Stimulated activated naive CD8-positive, alpha-beta T cell treated with anti-CD3 and anti-CD28 coated beads, Interleukin-15, Interleukin-2, amounts not matched to agents 100 U/mL and 50 U/mL, for 24 hours (primary cell): Measurements from ENCODE around the gene COL23A1.

Source experiments
- ATAC-seq: fragments of 150-1000 bp; cut with Tn5 transposase; one replicate; pipeline ENCODE4 v1.10.0; 2021
- DNase-seq: peaks from one replicate; pipeline ENCODE4 v3.0.0; 2021

The COL23A1 gene

DNA sequence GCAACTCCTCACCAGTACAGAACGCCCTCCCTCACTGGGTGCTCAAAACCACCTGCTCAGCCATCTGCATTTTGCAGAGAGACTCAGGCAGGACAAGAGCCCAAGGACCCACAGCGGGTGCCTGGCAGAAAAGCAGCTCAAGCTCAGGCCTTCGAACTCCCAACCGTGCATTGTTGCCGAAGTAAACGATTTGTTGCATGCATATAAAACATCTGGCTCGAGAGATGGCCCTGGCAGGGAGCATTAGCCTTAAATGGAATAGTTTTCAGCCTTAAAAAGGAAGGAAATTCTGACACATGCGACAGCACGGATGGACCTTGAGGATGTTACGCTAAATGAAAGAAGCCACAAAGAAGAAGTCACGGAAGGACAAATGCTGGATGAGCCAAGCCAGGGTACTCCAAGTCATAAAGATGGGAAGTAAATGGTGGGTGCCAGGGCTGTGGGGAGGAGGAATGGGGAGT lies 197.2 kb downstream of the COL23A1 start:
- DNase-seq (no peak), ATAC-seq (no peak)

DNA sequence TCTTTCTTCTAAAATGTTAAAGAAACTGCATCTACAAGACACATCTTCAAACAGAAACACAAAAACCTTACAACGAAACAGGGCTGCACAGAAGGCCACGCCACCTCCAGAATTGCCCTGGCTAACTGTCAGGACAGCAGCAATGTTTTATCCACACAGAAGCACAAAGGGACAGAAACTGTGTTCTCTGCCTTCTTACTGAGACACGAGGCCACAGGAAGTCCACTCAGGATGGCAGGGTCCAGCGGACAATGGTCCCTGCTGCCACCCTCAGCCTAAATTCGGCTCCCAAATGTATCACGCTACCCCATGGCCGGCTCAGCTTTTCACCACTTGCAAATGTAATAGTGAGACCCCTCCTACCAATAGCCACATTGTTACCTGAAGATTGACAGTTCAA lies 197.8 kb downstream of the COL23A1 start:
- DNase-seq (no peak), ATAC-seq (no peak)

DNA sequence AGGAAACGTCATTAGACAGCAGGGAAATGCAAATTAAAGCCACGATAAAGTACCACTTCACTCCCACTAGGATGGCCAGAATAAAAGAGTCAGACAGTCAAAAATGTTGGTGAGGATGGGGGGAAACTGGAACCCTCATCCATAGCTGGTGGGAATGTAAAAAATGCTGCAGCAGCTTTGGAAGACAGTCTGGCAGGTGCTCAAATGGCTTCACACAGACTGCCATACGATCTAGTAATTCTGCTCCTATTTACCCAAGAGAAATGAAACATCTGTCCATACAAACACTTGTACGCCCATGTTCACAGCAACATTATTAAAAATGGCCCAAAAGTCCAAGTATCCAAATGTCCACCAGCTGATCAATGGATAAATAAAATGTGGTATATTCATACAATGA lies 198.7 kb downstream of the COL23A1 start:
- ATAC-seq (no peak), DNase-seq (no peak)

DNA sequence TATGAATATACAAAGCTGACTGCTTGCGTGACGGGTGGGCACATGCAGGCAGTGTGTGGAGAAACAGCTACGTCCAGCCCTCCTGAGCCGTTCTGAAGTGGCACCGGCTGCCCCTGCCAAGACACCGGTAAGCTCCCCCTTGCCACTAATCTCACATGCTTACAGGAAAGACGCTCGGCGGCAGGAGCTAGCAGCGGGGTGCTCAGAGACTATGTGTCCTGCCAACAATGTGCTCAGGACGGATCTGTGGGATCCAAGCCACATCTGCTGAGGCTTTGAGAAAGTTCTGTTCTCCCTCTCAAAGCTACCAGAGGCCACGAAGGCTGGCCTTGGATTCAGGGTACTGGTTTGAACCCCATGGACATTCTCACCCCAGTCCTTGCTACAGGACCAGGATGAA lies 200.4 kb downstream of the COL23A1 start:
- ATAC-seq: no peak
- DNase-seq: no peak

DNA sequence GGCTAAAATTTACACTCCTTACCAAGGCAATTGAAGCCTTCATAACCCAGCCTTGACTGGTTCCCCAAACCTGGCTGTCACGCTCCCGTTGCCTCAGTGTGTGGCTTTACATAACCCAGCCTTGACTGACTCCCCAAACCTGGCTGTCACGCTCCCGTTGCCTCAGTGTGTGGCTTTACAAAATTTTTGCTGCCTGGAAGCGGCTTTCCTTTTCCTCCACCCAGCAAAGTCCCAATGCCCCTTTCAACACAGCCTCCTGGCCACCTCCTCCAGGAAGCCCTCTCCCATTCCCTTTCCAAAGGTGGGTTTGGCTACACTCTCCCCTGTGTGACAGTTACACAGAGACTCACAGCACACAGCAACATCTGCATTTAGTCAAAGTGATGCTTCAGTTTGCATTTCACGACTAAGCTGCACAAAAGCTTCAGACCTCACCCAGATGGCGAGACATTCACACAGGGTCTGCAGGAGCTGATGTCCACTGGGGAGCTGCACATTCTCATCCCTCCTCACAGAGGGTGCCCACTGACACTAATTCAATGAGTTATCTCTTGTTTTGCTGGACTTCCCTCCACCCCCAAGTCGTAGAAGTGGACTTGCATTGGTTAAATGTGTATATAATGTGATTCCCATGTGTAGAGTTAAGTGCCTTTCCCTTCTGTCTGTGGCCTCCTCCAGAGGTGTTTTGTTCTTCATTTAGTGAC lies 201.0 kb downstream of the COL23A1 start:
- DNase-seq (no peak), ATAC-seq (no peak)

DNA sequence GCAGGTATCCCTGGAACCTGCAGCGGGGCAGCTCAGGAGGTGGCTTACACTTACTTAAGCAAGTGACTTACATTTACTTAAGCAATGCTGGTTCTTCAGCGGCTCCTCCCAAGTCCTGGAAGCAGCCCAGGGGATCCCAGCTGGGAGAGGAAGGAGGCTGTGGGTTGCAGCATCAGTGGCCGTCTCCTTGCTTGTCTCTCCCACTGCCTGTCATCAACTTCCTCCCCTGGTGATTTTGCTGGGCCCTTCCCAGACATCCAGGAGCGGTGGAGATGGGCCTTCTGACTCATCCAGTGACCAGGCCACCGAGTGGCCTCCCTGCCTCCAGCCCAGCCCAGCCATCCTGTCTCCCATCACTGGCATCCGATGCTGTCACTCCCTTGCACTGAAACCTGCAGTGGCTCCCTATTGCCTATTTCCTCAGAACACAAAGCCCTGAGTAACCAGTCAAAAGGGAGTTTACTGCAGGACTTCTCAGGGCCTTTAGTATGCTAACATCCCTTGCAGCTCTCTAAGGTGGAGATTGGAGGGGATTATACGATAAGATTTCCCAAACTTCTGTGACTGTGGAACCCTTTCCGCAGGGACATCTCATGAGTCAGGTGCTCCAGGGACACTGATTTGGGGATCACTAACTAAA lies 201.7 kb downstream of the COL23A1 start:
- DNase-seq (no peak), ATAC-seq (no peak)

DNA sequence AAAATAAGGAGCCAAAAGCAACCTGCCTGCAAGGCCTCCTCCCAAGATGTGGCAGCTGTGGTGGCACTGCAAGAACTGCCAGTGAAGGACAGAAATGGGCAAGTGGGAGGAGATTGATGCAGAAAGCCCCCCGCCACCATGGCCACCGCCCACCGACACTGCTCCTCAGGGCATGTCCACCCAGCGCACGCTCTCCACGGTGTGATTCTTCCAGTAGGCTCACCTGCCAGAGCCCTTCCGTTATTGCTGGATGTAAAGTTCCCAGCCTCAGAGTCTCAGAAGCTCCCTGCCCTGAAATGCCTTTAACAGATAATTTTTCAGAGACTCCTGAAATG lies 202.4 kb downstream of the COL23A1 start:
- ATAC-seq (no peak), DNase-seq (no peak)

DNA sequence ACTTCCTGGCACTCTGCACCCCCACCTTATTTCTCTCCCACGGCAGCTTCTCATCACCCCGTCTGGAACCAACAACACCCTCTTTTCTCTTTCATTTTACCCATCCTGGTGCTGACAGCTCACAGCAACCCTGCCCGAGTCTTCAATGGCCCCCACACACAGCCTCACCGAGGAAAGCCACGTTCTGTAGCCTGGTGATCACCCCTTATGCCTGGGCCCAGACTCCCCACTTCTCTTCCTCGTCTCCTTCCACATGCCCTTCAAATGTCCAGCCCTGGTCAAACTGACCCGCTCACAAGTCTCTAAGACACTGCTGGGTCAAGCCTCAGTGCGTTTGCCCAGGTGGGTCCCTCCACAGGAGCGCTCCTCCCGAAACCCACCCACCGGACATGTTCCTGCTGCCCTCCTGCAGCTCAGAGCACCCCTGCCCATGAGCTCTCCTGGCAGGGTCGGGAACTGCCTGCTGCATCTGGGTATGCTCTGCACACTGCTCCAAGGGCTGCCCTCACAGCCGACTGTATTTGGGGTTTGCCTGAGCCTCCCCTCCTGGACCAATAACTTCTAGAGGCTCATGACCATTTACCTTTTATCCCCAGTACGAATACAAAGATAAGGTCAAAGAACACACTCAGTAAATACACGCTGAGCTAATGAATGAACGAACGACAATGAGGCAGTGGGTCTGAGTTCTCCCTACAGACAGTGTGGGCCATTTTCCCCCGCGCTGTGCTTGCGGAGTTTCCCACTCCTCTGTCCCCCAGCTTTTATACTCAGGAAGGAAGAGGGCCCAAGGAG lies 202.9 kb downstream of the COL23A1 start:
- ATAC-seq (no peak), DNase-seq (no peak)

DNA sequence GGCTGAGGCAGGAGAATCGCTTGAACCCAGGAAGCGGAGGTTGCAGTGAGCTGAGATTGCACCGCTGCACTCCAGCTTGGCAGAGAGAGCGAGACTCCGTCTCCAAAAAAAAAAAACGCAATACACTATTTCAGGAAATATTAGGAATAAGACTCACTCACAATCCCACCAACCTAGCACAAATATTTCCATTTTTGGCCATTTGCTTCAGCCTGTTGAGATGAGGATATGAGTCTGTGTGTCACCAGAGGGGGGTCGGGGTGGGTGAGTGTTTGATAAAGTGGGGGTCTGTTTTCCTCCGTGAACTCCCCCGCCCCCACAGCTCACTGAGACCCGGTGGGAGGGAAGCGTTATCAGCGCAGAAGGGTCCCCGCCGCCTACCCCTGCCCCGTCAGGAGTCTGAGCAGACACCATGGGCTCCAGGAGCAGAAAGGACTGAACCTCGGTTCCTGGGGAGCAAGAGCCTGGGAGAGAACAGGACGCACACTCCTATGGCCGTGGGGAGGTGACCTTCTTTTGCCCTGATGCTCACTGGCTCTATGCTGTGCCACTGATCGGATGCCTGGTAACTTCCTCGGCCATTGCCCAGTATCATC lies 203.8 kb downstream of the COL23A1 start:
- DNase-seq (no peak), ATAC-seq (no peak)

DNA sequence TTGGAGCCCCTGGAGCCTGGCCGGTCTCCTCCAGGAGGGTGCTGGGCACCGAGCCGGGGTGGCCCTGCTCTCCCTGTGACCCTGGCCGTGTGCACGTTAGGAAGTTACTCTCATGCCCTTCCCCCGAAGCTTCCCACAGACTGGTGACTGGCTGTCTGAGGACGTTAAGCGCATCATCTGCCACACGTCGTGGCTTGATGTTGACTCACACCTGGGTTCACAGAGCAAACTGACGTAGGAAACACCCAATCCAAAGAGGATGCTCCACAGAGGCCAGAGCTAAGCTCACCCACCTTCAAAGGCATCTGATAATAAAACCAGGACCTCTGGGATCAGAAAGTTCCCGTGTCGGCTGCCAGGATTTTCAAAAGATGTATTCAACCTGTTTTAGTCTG lies 204.7 kb downstream of the COL23A1 start:
- DNase-seq (no peak), ATAC-seq (no peak)

DNA sequence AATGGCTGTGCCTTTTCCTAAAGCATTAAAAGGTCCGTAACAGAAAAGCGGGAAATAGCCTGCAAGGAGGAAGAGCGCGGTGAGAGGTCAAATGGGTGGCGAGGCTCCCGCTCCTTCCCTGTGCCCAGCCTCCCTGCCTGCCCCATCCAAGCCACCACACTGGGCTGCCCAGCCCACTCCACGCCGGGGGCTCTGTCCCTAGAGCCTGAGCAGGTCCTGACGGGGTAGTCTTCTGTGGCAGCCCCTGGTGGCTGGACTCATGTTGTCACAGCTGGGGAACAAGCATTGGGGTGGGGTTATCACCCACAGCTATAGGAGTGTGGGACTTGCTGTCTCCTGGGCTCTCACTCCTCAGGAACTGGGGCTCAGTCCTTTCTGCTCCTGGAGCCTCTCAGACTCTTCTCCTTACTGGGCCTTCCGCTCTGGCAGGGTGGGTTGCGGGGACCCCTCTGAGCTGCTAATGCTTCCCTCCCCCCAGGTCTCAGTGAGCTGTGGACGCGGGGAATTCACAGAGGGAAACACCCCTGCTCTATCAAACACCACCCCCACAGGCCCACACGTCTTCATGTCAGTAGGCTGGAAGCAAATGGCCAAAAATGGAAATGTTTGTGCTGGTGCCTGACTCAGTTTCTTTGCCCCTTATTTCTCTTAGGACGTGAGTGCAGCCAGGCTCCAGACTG lies 205.2 kb downstream of the COL23A1 start:
- DNase-seq (no peak), ATAC-seq (no peak)

DNA sequence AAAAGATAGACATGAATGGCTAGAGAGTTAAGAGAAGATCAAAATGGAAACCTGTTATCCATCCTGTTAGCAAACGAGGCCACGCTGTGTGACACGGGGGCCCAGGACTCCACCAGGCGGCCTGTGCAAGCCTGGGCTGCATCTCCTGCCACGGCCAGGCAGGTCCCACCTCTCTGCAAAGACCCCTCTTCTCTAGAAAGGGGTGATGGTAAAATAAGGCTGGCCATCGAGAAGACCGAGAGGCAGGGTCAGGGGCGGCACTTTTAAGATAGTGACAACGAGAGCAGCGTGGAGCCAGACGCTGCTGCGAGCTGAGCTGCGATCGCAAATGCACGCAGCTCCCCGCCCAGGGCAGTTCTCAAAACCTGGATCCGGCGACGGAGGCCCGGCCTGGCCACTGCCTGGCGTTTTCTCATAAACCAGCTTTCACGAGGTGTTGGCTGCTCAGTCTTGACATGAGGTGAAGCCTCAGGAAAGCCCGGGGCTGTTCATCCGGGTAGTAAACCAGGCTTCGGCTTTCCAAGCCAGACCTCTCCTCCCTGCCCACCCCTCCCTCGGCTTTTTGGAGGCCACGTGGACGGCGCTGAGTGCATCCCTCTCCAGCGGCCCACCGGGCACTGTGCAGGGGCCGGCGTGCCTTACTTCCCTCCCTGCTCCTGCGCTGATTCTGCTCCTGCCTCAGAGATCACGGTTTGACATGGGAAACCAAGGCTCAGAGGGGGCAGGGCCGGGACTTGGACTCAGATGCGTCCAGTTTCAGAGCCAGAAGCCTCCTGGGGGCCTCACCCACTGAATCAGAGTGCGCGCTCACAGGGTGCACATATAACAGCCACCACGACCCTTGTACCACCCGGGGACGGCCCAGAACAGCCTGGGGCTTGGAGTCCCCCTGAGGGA lies 206.0 kb downstream of the COL23A1 start:
- no peak for ATAC-seq
- DNase-seq: no peak

DNA sequence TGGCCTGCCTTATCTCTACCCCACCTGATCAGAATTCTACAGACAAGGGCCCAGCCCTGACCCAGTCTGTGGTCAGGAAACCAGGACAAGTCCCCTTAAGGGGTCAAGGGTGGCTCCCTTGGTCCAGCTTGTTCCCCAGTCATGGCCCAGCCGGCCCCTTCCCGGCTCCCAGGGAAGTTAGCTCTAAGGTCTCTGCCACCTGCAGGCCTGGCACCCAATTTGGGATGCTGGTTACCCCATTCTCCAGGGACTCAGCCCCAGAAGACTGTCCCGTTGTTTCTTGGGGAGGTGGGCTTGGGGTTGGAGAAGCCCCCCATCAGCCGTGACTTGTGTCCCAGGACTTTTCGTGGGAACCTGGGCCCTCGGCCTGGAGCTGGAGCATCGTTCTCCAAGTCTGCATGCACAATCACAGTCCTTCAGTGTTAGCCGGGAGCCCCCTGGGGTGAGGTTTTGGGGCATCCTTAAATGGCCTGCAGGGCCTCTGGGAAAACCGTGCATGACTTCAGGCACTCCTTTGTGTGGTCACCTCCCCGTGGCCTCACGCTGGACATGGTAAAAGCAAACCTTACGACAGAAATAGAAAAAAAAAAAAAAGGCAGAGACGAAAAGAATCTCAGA lies 206.8 kb downstream of the COL23A1 start:
- ATAC-seq: no peak
- no peak for DNase-seq

DNA sequence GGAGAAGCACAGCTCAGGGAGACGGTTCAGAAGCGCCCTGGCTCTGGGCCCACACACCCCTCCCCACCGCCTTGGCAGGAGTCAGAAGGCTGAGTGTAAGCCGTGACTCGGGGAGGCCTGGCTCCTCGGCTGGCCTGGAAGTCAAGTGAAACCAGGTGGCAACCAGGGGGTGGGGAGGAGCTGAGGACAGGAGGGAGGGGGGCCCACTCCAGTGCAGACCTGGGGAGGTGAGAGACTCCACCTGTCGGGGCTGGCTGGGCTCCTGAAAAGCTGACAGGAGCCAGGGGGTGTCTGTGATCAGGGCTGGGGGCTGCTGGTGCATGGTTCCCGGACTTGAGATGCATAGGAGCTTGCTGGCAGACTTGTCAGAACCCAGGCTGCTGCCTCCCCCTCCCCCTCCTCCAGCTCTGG lies 207.4 kb downstream of the COL23A1 start:
- ATAC-seq (no peak), DNase-seq (no peak)

DNA sequence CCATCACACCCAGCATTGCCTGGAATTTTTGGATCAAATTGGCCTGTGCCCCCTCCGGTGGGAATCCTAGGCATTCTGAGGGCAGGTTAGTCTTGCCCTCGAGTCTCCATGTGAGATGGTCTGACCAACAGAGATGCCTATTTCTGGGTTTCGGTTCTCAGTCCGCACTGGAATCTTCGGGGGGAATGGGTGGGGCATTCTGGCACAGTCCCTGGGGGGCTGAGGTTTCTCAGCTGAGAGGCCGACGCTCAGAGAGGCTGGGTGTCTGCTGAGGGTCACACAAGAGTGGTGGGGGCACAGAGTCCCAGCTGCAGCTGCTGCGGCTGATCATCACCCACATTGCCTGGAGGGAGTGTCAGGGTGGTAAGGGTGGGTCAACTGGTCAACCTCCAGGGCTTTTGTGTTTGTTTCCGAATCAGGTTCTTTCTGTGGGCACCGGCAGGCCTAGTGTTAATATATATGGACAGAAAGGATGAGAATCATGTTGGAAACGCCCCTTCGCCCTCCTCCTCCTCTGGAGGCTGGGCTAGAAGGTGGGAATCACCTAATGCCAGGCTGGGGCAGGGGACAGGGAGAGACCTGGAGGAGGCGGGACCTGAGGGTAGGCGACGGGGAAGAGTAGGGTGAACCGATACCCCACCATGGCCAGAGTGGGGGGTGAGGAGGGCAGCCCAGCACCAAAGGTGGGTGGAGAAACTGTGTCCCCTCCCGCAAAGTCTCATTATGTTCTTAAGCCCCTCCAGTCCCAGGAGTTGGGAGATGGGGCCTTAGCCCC lies 208.1 kb downstream of the COL23A1 start:
- DNase-seq (no peak), ATAC-seq (no peak)

DNA sequence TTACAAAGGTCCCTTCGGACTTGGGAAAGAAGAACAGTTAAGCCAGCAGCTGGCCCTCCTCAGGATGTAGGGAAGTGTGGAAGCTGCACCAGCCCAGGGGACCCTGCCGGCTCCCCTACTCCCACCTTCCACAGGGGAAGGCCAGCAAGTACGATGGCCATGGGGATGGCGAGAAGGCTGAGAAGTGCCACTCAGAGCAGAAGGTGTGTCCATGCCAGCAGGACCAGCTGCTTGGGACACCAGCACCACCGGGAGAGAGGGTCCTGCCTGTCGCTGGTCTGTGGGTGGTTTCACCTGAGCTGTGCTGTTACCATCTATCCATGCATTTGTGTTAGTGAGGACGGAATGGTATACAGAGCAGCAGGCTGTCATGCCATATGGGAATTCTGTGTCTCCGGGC lies 209.0 kb downstream of the COL23A1 start:
- DNase-seq (no peak), ATAC-seq (no peak)

DNA sequence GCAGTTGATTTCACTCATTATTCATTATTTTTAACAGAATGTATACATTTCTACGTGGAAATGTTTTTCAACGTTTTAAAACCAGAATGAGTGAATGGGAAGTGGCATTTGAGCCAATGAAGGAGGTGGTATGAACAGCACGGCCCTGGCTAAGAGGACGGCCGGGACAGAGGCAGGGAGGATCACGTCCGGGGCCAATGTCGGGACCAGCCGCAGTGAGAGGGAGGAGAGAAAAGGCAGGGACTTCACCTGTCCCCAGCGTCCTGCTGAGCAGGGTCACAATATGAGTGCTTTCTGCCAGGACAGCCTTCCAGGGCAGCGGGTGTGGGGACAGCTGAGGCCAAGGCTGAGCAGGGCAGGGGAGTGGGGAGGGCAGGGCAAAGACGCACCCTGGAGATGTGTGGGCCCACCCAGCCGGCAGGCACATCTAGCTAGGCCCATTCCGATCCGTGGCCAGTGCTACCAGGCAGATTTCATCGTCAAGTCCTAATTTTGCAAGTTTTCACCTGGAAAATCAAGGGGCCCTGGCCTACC lies 209.6 kb downstream of the COL23A1 start:
- ATAC-seq: no peak
- no peak for DNase-seq

DNA sequence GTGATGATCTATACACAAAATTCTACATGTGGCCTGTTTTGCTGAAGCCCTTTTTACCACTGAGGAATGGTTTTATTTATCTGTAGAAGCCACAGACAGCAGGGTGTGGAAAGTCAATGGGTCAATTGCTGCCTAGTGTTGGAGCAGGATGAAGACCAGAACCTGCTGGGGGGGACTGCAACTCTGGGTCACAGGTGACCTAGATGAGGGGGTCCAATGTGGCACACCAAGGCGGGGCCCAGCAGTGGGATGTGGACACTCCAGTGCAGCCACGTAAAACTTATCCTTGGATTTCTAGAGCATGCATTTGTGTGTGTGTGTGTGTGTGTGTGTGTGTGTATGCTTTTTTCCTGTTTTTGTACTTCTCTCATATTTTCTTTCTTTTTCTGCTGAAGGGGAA lies 210.1 kb downstream of the COL23A1 start:
- DNase-seq (no peak), ATAC-seq (no peak)

DNA sequence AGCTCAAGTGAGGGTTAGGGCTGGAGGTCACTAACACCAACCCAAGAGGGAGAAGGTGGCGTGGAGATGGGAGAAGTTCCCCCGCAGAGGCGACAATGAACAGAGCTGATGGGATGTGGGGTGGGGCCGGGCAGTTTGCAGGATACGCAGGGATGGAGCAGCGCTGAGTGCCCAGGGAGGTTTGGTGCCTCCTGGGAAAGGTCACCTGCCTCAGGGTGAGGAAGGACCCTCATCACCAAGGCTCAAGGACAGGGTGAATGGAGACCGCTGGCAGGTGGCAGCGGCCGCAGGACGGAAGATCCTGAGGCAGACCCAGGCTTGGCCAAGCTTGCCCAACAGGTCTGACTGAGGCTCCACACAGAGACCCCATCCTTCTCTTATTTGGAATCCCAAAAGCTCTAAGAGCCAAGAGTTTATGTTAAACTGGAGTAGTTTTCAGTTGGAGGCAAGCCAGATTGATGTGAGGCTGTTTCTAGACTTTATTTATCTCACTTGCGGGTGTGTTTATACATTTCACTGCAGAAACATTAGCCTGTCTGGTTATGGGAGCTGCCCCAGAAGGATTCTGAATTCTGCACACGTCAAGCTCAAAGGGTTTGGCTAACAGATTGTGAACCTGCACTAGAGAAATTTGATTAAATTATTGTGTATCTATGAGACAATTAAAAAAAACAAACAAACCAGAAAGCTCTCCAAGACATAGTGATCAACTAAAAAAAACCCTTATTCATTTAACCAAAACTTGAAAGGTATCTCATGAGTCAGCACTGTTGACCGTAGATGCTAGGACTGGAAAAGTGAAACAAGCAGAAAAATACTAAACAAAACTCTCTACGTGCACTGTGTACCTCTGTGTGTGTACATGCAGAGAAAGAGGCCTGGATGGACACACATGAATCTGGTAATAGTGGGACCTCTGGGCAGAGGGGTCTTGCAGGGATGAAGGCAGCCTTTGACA lies 211.4 kb downstream of the COL23A1 start:
- DNase-seq: no peak

More for the DNA sequence above, 211.4 kb downstream of the COL23A1 start:
- ATAC-seq: no peak
